Left colon (tissue), 2 donors: Measurements from ENCODE around the gene CRAT. TPM values are rescaled to one million over a fixed set of nuclear protein-coding genes. Genes with fewer than 3 reads are reported as not detected.
"Not testable (repeated sequence)": the region's sequence is repeated elsewhere in the genome, so short reads cannot be mapped to it uniquely, and the experiment has no call there.

Experiments used
- ATAC-seq: fragments of 200-7000 bp; cut with Tn5 transposase; one replicate; pipeline ENCODE4 v1.9.1; 2020; ENCODE audit warnings: mild to moderate bottlenecking, moderate library complexity
- DNase-seq, 2 donors: peaks; one replicate each; pipeline ENCODE4 v3.0.0-alpha.2; 2020
- intact Hi-C, 2 donors: fragments of 100-400 bp; cut with DNase I in 1 of 2; cut with micrococcal nuclease in 1 of 2; formaldehyde crosslinking; loops; one replicate each; pipeline versions ENCODE4 v1.11.2 to v1.14.0; 2022; cut with DNase I, micrococcal nuclease
- total RNA-seq, 2 donors: library from RNA; stranded (reverse); fragmentation: NEBNext Ultra II Directional; extraction: Animal tissue kit (Norgen Biotek cat#: 25700); gene quantifications; one replicate each; pipeline ENCODE4 v1.2.1, GENCODE V29; 2021
- donor health status: DM: no; HTN: no; CAD: no.
- donor health status: DM: yes; HTN: yes; CAD: no.

The CRAT gene
- total RNA-seq, 2 donors from 2014 or later = 62.4 to 76.1 TPM

- intact Hi-C loops, ATAC-seq, DNase-seq: not testable (repeated sequence)
These were observed 12.4 kb upstream of the CRAT start for GRCh38 chr9:129122976-129123375.

GRCh38 chr9:129122133-129122532 is 11.5 kb upstream of the CRAT start:
- DNase-seq (no peak), ATAC-seq (no peak)
- intact Hi-C loops = no loop called here

- DNase-seq (no peak), ATAC-seq (no peak)
- intact Hi-C loops = no loop called here
These were observed 10.9 kb upstream of the CRAT start for GRCh38 chr9:129121483-129121882.

GRCh38 chr9:129118799-129119198 is 8.2 kb upstream of the CRAT start:
- ATAC-seq = no peak
- no peak for DNase-seq
- intact Hi-C loops = no loop called here

- intact Hi-C loops = no loop called here
- DNase-seq (no peak), ATAC-seq (no peak)
These were observed 3.2 kb upstream of the CRAT start for GRCh38 chr9:129113645-129114304.

- DNase-seq, intact Hi-C loops, ATAC-seq: not testable (repeated sequence)
These were observed 1.9 kb upstream of the CRAT start for GRCh38 chr9:129112526-129112925.

GRCh38 chr9:129111528-129112151 is 1.0 kb upstream of the CRAT start:
- peak; percentile 16 for ATAC-seq
- peak; percentile 53 to 59 for DNase-seq
- intact Hi-C loops = no loop called here

- intact Hi-C loops = no loop called here
- ATAC-seq = peak; percentile 51
- peak; percentile 30 to 44 for DNase-seq
These were observed 447 bp downstream of the CRAT start for GRCh38 chr9:129109952-129110739.

- DNase-seq (peak; percentile 29 to 47), ATAC-seq (no peak)
- intact Hi-C loops = no loop called here
These were observed 1.1 kb downstream of the CRAT start for GRCh38 chr9:129109537-129109903.

GRCh38 chr9:129108805-129109536 is 1.6 kb downstream of the CRAT start:
- intact Hi-C loops = no loop called here
- DNase-seq (peak; percentile 69 to 73), ATAC-seq (peak; percentile 0)

- intact Hi-C loops = no loop called here
- DNase-seq (peak in 1 of 2 donors; percentile 28), ATAC-seq (no peak)
These were observed 2.3 kb downstream of the CRAT start for GRCh38 chr9:129108083-129108804.

GRCh38 chr9:129107651-129108050 is 2.9 kb downstream of the CRAT start:
- DNase-seq (no peak), ATAC-seq (no peak)
- intact Hi-C loops = no loop called here

- intact Hi-C loops = no loop called here
- ATAC-seq (no peak), DNase-seq (no peak)
These were observed 4.5 kb downstream of the CRAT start for GRCh38 chr9:129105857-129106694.

GRCh38 chr9:129104051-129104450 is 6.5 kb downstream of the CRAT start:
- no peak for DNase-seq
- intact Hi-C loops = no loop called here
- ATAC-seq = no peak

- DNase-seq (no peak), ATAC-seq (no peak)
These were observed 7.0 kb downstream of the CRAT start for GRCh38 chr9:129103595-129103965.

GRCh38 chr9:129102791-129103594 is 7.6 kb downstream of the CRAT start:
- peak in 1 of 2 donors; percentile 61 for DNase-seq
- intact Hi-C loops = no loop called here
- ATAC-seq = peak; percentile 82

More at GRCh38 chr9:129103595-129103965, 7.0 kb downstream of the CRAT start:
- intact Hi-C loops = no loop called here

- intact Hi-C loops = no loop called here
- ATAC-seq (no peak), DNase-seq (no peak)
These were observed 8.5 kb downstream of the CRAT start for GRCh38 chr9:129102095-129102525.
